Calu3 (cell line): ENCODE data around the gene TSPAN31. TPM values are rescaled to one million over a fixed set of nuclear protein-coding genes. Genes with fewer than 3 reads are reported as not detected.

ENCODE experiments used
- BruUV-seq: library from RNA; stranded (reverse); fragments of 400-500 nt; replicated peaks from 2 replicates; lab custom pipeline; 2021; lab: Mats Ljungman, UMichigan
- CTCF ChIA-PET: fragments of 300-600 bp; sonication (Branson Sonifier 250); formaldehyde crosslinking; loops from one replicate; lab custom pipeline; 2022; ENCODE audit warnings: antibody characterized with exemption; lab: Charles Lee
- DNase-seq: peaks from one replicate; pipeline ENCODE4 v3.0.0; 2022
- H3K27ac Mint-ChIP-seq: one replicate; pipeline ENCODE4 v1.8.0; 2022; ENCODE audit warnings: mixed read lengths; ENCODE audit not compliant: unreplicated experiment
- H3K27me3 Mint-ChIP-seq: one replicate; pipeline ENCODE4 v1.8.0; 2022; ENCODE audit warnings: mixed read lengths; ENCODE audit not compliant: unreplicated experiment
- H3K36me3 Mint-ChIP-seq: one replicate; pipeline ENCODE4 v1.8.0; 2022; ENCODE audit warnings: mild to moderate bottlenecking, moderate library complexity, mixed read lengths; ENCODE audit not compliant: insufficient read depth, unreplicated experiment
- H3K4me1 Mint-ChIP-seq: one replicate; pipeline ENCODE4 v1.8.0; 2022; ENCODE audit warnings: mild to moderate bottlenecking, low read depth, mixed read lengths; ENCODE audit not compliant: unreplicated experiment
- H3K4me3 Mint-ChIP-seq: one replicate; pipeline ENCODE4 v1.8.0; 2022; ENCODE audit warnings: mild to moderate bottlenecking, low read depth, moderate library complexity, mixed read lengths; ENCODE audit not compliant: unreplicated experiment
- H3K9me3 Mint-ChIP-seq: one replicate; pipeline ENCODE4 v1.8.0; 2022; ENCODE audit warnings: low read depth, mixed read lengths; ENCODE audit not compliant: unreplicated experiment
- intact Hi-C: fragments of 100-400 bp; cut with micrococcal nuclease; formaldehyde crosslinking; loops from one replicate; pipeline ENCODE4 v1.10.0; 2022; ENCODE audit not compliant: unreplicated experiment
- total RNA-seq: library from RNA; stranded (reverse); gene quantifications from 2 replicates; pipeline ENCODE4 v1.2.3, GENCODE V29; 2022
- TF ChIP-seq, protein P1 (sequence below): fragments of 200-600 bp; IDR thresholded peaks from one replicate; pipeline ENCODE4 v1.8.0; 2022; ENCODE audit warnings: antibody characterized with exemption; ENCODE audit not compliant: unreplicated experiment

TSPAN31 gene
- total RNA-seq, 1 experiment from 2014 or later: 40.2 TPM

DNA sequence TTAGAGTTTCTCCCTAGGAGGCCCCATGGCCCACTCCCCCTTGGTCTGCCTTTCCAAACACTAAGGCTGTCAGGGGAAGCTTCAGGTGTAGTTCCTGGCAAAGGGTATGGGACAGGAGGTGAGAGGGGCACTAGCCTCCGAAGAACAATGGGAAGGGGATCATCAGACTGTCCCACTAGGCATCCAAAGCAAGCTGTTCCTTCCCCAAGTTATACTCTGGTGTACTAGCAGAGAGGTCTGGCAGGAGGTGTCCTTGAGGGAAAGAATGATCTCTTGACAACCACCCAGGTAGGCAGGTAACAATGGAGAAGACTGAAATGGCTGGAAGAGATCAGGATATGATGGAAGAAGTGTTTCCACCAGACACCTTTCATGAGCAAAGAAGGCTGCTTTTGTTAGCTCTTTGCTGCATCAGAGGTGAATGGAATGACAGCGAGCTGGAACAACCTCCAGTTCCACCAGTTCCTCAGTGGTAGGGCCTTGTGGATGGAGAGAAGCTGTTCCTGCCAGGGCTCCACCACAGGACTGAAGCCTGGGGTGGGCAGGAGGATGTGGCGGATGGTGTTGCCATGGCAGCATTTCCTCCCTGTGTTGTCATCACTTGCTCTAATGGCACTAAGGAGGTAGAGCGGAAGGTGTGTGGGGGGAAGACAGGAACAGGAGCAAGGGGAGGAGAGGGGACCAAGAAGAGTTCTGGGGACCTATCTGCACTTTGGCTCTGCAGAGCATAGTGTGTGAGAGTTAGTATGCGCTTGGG lies 4.0 kb upstream of the TSPAN31 start:
- H3K27ac Mint-ChIP-seq: no peak overlapping the region
- intact Hi-C loops: no loop called here
- no peak for DNase-seq
- H3K27me3 Mint-ChIP-seq: peaks cover 59% of the 10 kb centered on the region
- peaks cover 42% of the 10 kb centered on the region for H3K4me1 Mint-ChIP-seq
- no TSS peak for BruUV-seq
- CTCF ChIA-PET: interaction anchor here (0.9 kb wide), 1 partner anchor 9 kb away, joined by 3 read pairs; no protein-coding TSS in a partner anchor
- H3K9me3 Mint-ChIP-seq: no peaks in the 10 kb centered on the region
- H3K4me3 Mint-ChIP-seq: no peak overlapping the region
- H3K36me3 Mint-ChIP-seq: peaks cover 19% of the 10 kb centered on the region
- TF ChIP-seq, protein P1, sequence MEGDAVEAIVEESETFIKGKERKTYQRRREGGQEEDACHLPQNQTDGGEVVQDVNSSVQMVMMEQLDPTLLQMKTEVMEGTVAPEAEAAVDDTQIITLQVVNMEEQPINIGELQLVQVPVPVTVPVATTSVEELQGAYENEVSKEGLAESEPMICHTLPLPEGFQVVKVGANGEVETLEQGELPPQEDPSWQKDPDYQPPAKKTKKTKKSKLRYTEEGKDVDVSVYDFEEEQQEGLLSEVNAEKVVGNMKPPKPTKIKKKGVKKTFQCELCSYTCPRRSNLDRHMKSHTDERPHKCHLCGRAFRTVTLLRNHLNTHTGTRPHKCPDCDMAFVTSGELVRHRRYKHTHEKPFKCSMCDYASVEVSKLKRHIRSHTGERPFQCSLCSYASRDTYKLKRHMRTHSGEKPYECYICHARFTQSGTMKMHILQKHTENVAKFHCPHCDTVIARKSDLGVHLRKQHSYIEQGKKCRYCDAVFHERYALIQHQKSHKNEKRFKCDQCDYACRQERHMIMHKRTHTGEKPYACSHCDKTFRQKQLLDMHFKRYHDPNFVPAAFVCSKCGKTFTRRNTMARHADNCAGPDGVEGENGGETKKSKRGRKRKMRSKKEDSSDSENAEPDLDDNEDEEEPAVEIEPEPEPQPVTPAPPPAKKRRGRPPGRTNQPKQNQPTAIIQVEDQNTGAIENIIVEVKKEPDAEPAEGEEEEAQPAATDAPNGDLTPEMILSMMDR: no peak

DNA sequence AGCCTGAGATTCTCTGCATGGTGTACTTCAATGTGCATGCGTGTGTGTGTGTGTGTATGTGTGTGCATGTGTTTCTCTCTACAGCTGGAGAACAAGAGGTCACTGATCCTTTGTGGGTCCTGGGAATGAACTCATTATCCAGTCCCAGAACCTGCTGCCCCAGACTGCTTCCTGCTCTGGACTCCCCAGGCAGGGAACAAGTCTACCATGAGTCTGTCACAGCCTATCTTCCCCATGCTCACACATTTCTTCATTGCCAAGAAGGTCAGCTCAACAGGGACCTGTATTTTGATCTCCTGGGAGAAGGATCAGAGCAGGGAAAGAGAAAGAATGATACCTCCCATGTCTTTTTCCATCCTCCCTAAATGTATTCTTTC lies 3.4 kb upstream of the TSPAN31 start:
- intact Hi-C loops: no loop called here
- Mint-ChIP-seq H3K27ac (no peak overlapping the region), H3K36me3 (peaks cover 25% of the 10 kb centered on the region), H3K4me3 (no peak overlapping the region), H3K4me1 (peaks cover 43% of the 10 kb centered on the region), H3K9me3 (no peaks in the 10 kb centered on the region), H3K27me3 (peaks cover 53% of the 10 kb centered on the region)
- DNase-seq: no peak
- BruUV-seq: no TSS peak
- TF ChIP-seq, protein P1: no peak
- CTCF ChIA-PET: no interaction called here

DNA sequence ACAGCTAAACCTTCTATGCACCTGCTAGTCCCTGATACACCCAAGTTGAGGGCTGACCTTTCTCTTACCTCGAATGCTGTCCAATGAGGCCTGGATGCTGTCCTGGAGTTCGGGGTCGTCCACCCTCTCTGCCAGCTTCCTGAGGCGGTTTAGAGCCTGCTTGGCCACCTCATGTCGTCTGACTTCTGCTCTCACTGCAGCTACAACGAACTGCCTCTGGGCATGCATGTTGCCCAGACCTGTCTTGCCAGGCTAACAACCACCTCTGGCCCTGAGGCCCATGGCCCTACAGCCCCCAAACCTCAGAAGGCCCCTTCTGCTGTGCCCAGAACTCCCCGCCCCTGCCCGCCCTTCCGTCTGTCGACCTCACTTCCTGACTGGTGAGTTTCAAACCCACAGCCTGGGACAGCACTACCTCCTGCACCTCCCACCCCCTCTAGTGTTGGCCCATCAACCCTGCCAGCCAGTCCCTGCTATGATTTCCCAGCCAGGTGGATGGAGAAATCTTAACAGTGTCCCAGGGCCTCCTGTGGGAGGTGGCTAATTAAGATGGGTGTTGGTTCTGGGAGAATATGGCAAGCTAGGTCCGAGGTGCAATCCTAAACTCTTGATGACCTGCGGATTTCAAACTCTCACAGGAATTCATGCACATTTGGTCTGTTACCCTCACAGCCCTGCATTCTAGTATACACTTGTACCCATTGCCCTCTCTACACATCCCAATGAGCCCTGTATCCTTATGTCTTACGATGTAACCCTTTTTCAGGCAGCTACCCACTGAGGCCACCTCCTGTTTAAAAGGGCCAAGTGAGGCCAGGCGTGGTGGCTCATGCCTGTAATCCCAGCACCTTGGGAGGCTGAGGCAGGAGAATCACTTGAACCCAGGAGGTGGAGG lies 2.7 kb upstream of the TSPAN31 start:
- no peak overlapping the region for H3K4me3 Mint-ChIP-seq
- no peaks in the 10 kb centered on the region for H3K9me3 Mint-ChIP-seq
- peaks cover 41% of the 10 kb centered on the region for H3K4me1 Mint-ChIP-seq
- peaks cover 46% of the 10 kb centered on the region for H3K27me3 Mint-ChIP-seq
- no peak overlapping the region for H3K27ac Mint-ChIP-seq
- DNase-seq: no peak
- H3K36me3 Mint-ChIP-seq: peaks cover 32% of the 10 kb centered on the region
- TF ChIP-seq, protein P1: no peak
- CTCF ChIA-PET: interaction anchor here (0.6 kb wide), 1 partner anchor 19 kb away, joined by 3 read pairs; no protein-coding TSS in a partner anchor
- no TSS peak for BruUV-seq
- intact Hi-C loops: no loop called here

GRCh38 chr12:57743769-57744168 lies 1.1 kb upstream of the TSPAN31 start:
- intact Hi-C loops: no loop called here
- DNase-seq: no peak
- no peaks in the 10 kb centered on the region for H3K9me3 Mint-ChIP-seq
- H3K27me3 Mint-ChIP-seq: peaks cover 38% of the 10 kb centered on the region
- no TSS peak for BruUV-seq
- CTCF ChIA-PET: interaction anchor here (1.5 to 1.8 kb wide), 2 partner anchors 9 to 13 kb away, joined by 5 to 8 read pairs; no protein-coding TSS in a partner anchor
- peak overlapping the region; percentile 93 for H3K4me3 Mint-ChIP-seq
- TF ChIP-seq, protein P1: no peak
- H3K4me1 Mint-ChIP-seq: peaks cover 41% of the 10 kb centered on the region
- H3K27ac Mint-ChIP-seq: peak overlapping the region; percentile 99
- peaks cover 49% of the 10 kb centered on the region for H3K36me3 Mint-ChIP-seq
